Measurements from ENCODE around the gene TMA7B. TPM values are rescaled to one million over a fixed set of nuclear protein-coding genes. Genes with fewer than 3 reads are reported as not detected.

The TMA7B gene
- total RNA-seq, 1 donor from 2014 or later = not detected

GRCh38 chr22:40000171-40000570 lies 40.0 kb downstream of the TMA7B start:
- no peak overlapping the region for H3K4me3 Mint-ChIP-seq (ENCODE audit: unreplicated experiment)
- no peaks in the 10 kb centered on the region for H3K36me3 Mint-ChIP-seq (ENCODE audit: low read depth)
- H3K27me3 Mint-ChIP-seq (ENCODE audit: low read depth) = peaks cover 2% of the 10 kb centered on the region
- no peak for TF ChIP-seq CTCF (IDR thresholded peaks at IDR 0.05)
- H3K9me3 Mint-ChIP-seq (ENCODE audit: low read depth) = no peaks in the 10 kb centered on the region
- H3K27ac Mint-ChIP-seq (ENCODE audit: unreplicated experiment) = no peak overlapping the region
- no peak for DNase-seq (ENCODE audit: low spot score)
- H3K4me1 Mint-ChIP-seq (ENCODE audit: low read depth) = peaks cover 19% of the 10 kb centered on the region

- Mint-ChIP-seq H3K36me3 (ENCODE audit: low read depth) (no peaks in the 10 kb centered on the region), H3K4me3 (ENCODE audit: unreplicated experiment) (no peak overlapping the region), H3K4me1 (ENCODE audit: low read depth) (peaks cover 19% of the 10 kb centered on the region), H3K27ac (ENCODE audit: unreplicated experiment) (no peak overlapping the region), H3K9me3 (ENCODE audit: low read depth) (no peaks in the 10 kb centered on the region), H3K27me3 (ENCODE audit: low read depth) (peaks cover under 1% of the 10 kb centered on the region)
- DNase-seq (ENCODE audit: low spot score) = no peak
- no peak for TF ChIP-seq CTCF (IDR thresholded peaks at IDR 0.05)
Observed at GRCh38 chr22:40001106-40001505, 40.9 kb downstream of the TMA7B start.

GRCh38 chr22:40001800-40002577 lies 41.8 kb downstream of the TMA7B start:
- H3K27me3 Mint-ChIP-seq (ENCODE audit: low read depth) = no peaks in the 10 kb centered on the region
- no peak overlapping the region for H3K27ac Mint-ChIP-seq (ENCODE audit: unreplicated experiment)
- H3K4me3 Mint-ChIP-seq (ENCODE audit: unreplicated experiment) = no peak overlapping the region
- no peaks in the 10 kb centered on the region for H3K9me3 Mint-ChIP-seq (ENCODE audit: low read depth)
- H3K4me1 Mint-ChIP-seq (ENCODE audit: low read depth) = peaks cover 15% of the 10 kb centered on the region
- no peak for DNase-seq (ENCODE audit: low spot score)
- no peak for TF ChIP-seq CTCF (IDR thresholded peaks at IDR 0.05)
- H3K36me3 Mint-ChIP-seq (ENCODE audit: low read depth) = no peaks in the 10 kb centered on the region

GRCh38 chr22:40002935-40003715 lies 42.9 kb downstream of the TMA7B start:
- no peaks in the 10 kb centered on the region for H3K36me3 Mint-ChIP-seq (ENCODE audit: low read depth)
- no peaks in the 10 kb centered on the region for H3K9me3 Mint-ChIP-seq (ENCODE audit: low read depth)
- TF ChIP-seq CTCF (IDR thresholded peaks at IDR 0.05) = no peak
- no peaks in the 10 kb centered on the region for H3K27me3 Mint-ChIP-seq (ENCODE audit: low read depth)
- H3K4me3 Mint-ChIP-seq (ENCODE audit: unreplicated experiment) = no peak overlapping the region
- peaks cover 6% of the 10 kb centered on the region for H3K4me1 Mint-ChIP-seq (ENCODE audit: low read depth)
- no peak overlapping the region for H3K27ac Mint-ChIP-seq (ENCODE audit: unreplicated experiment)
- no peak for DNase-seq (ENCODE audit: low spot score)

GRCh38 chr22:40004836-40005235 lies 44.6 kb downstream of the TMA7B start:
- Mint-ChIP-seq H3K9me3 (ENCODE audit: low read depth) (no peaks in the 10 kb centered on the region), H3K27me3 (ENCODE audit: low read depth) (no peaks in the 10 kb centered on the region), H3K27ac (ENCODE audit: unreplicated experiment) (no peak overlapping the region), H3K4me1 (ENCODE audit: low read depth) (peaks cover 17% of the 10 kb centered on the region), H3K36me3 (ENCODE audit: low read depth) (no peaks in the 10 kb centered on the region), H3K4me3 (ENCODE audit: unreplicated experiment) (no peak overlapping the region)
- no peak for TF ChIP-seq CTCF (IDR thresholded peaks at IDR 0.05)
- DNase-seq (ENCODE audit: low spot score) = no peak
